ENCODE data around the gene PEAK1.
"Not testable (repeated sequence)": the region's sequence is repeated elsewhere in the genome, so short reads cannot be mapped to it uniquely, and the experiment has no call there.

The PEAK1 gene

GRCh38 chr15:77178411-77178810 is 241.5 kb downstream of the PEAK1 start:
- no peak for DNase-seq (ENCODE audit: low read depth, low spot score)

GRCh38 chr15:77176148-77176547 is 243.8 kb downstream of the PEAK1 start:
- not testable (repeated sequence) for DNase-seq (ENCODE audit: low read depth, low spot score)

- DNase-seq (ENCODE audit: low read depth, low spot score) = no peak
Observed at GRCh38 chr15:77173487-77173886, 246.4 kb downstream of the PEAK1 start.

GRCh38 chr15:77171221-77171967 is 248.5 kb downstream of the PEAK1 start:
- no peak for DNase-seq (ENCODE audit: low read depth, low spot score)

GRCh38 chr15:77168616-77169015 is 251.3 kb downstream of the PEAK1 start:
- DNase-seq (ENCODE audit: low read depth, low spot score) = no peak

GRCh38 chr15:77168141-77168540 is 251.8 kb downstream of the PEAK1 start:
- no peak for DNase-seq (ENCODE audit: low read depth, low spot score)

- DNase-seq (ENCODE audit: low read depth, low spot score) = no peak
Observed at GRCh38 chr15:77167406-77167805, 252.5 kb downstream of the PEAK1 start.

GRCh38 chr15:77163781-77164384 is 256.0 kb downstream of the PEAK1 start:
- no peak for DNase-seq (ENCODE audit: low read depth, low spot score)

- no peak for DNase-seq (ENCODE audit: low read depth, low spot score)
Observed at GRCh38 chr15:77162872-77163633, 256.9 kb downstream of the PEAK1 start.

- no peak for DNase-seq (ENCODE audit: low read depth, low spot score)
Observed at GRCh38 chr15:77160562-77161478, 259.1 kb downstream of the PEAK1 start.

GRCh38 chr15:77156000-77156399 is 263.9 kb downstream of the PEAK1 start:
- not testable (repeated sequence) for DNase-seq (ENCODE audit: low read depth, low spot score)

GRCh38 chr15:77148191-77148590 is 271.7 kb downstream of the PEAK1 start:
- no peak for DNase-seq (ENCODE audit: low read depth, low spot score)

GRCh38 chr15:77145370-77145769 is 274.5 kb downstream of the PEAK1 start:
- DNase-seq (ENCODE audit: low read depth, low spot score) = no peak

GRCh38 chr15:77144492-77145070 is 275.3 kb downstream of the PEAK1 start:
- no peak for DNase-seq (ENCODE audit: low read depth, low spot score)

GRCh38 chr15:77144026-77144425 is 275.9 kb downstream of the PEAK1 start:
- DNase-seq (ENCODE audit: low read depth, low spot score) = no peak

GRCh38 chr15:77143616-77144015 is 276.3 kb downstream of the PEAK1 start:
- no peak for DNase-seq (ENCODE audit: low read depth, low spot score)

- no peak for DNase-seq (ENCODE audit: low read depth, low spot score)
Observed at GRCh38 chr15:77143191-77143590, 276.7 kb downstream of the PEAK1 start.

- DNase-seq (ENCODE audit: low read depth, low spot score) = no peak
Observed at GRCh38 chr15:77140220-77140619, 279.7 kb downstream of the PEAK1 start.

- DNase-seq (ENCODE audit: low read depth, low spot score) = no peak
Observed at GRCh38 chr15:77139312-77139711, 280.6 kb downstream of the PEAK1 start.

GRCh38 chr15:77138167-77138522 is 281.8 kb downstream of the PEAK1 start:
- no peak for DNase-seq (ENCODE audit: low read depth, low spot score)

- DNase-seq (ENCODE audit: low read depth, low spot score) = no peak
Observed at GRCh38 chr15:77135181-77135580, 284.7 kb downstream of the PEAK1 start.

Measured in activated naive CD8-positive, alpha-beta T cell treated with anti-CD3 and anti-CD28 coated beads, Interleukin-2, amount 50 U/mL, for 16 hours (primary cell).